ENCODE results near the gene TNNC2. TPM values are rescaled to one million over a fixed set of nuclear protein-coding genes. Genes with fewer than 3 reads are reported as not detected.

The TNNC2 gene
- total and polyA plus RNA-seq, 2 of the 8 experiments (the other 6 are each of a cell fraction or from before 2014, with no cell fraction given) = 5.7 to 7.6 TPM

DNA sequence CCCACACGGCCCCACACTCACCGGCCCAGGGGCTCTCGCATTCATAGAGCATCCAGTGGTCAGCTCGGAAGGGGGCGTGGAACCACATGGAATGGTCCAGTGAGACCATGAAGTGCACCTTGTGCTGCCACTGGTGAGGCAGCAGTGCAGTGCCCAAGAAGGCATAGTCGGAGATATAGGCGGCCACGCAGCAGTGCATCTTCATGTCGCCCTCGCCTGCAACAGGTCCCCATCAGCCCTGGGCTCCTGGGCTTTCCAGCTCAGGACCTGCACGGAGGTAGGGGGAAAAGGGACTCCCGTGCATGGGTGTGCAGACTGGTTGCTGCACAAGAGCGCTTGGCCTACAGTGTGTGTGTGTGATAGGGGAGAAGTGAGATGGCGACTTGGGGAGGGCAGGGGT is 16.4 kb upstream of the TNNC2 start (continued):
- TF ChIP-seq, protein P1, sequence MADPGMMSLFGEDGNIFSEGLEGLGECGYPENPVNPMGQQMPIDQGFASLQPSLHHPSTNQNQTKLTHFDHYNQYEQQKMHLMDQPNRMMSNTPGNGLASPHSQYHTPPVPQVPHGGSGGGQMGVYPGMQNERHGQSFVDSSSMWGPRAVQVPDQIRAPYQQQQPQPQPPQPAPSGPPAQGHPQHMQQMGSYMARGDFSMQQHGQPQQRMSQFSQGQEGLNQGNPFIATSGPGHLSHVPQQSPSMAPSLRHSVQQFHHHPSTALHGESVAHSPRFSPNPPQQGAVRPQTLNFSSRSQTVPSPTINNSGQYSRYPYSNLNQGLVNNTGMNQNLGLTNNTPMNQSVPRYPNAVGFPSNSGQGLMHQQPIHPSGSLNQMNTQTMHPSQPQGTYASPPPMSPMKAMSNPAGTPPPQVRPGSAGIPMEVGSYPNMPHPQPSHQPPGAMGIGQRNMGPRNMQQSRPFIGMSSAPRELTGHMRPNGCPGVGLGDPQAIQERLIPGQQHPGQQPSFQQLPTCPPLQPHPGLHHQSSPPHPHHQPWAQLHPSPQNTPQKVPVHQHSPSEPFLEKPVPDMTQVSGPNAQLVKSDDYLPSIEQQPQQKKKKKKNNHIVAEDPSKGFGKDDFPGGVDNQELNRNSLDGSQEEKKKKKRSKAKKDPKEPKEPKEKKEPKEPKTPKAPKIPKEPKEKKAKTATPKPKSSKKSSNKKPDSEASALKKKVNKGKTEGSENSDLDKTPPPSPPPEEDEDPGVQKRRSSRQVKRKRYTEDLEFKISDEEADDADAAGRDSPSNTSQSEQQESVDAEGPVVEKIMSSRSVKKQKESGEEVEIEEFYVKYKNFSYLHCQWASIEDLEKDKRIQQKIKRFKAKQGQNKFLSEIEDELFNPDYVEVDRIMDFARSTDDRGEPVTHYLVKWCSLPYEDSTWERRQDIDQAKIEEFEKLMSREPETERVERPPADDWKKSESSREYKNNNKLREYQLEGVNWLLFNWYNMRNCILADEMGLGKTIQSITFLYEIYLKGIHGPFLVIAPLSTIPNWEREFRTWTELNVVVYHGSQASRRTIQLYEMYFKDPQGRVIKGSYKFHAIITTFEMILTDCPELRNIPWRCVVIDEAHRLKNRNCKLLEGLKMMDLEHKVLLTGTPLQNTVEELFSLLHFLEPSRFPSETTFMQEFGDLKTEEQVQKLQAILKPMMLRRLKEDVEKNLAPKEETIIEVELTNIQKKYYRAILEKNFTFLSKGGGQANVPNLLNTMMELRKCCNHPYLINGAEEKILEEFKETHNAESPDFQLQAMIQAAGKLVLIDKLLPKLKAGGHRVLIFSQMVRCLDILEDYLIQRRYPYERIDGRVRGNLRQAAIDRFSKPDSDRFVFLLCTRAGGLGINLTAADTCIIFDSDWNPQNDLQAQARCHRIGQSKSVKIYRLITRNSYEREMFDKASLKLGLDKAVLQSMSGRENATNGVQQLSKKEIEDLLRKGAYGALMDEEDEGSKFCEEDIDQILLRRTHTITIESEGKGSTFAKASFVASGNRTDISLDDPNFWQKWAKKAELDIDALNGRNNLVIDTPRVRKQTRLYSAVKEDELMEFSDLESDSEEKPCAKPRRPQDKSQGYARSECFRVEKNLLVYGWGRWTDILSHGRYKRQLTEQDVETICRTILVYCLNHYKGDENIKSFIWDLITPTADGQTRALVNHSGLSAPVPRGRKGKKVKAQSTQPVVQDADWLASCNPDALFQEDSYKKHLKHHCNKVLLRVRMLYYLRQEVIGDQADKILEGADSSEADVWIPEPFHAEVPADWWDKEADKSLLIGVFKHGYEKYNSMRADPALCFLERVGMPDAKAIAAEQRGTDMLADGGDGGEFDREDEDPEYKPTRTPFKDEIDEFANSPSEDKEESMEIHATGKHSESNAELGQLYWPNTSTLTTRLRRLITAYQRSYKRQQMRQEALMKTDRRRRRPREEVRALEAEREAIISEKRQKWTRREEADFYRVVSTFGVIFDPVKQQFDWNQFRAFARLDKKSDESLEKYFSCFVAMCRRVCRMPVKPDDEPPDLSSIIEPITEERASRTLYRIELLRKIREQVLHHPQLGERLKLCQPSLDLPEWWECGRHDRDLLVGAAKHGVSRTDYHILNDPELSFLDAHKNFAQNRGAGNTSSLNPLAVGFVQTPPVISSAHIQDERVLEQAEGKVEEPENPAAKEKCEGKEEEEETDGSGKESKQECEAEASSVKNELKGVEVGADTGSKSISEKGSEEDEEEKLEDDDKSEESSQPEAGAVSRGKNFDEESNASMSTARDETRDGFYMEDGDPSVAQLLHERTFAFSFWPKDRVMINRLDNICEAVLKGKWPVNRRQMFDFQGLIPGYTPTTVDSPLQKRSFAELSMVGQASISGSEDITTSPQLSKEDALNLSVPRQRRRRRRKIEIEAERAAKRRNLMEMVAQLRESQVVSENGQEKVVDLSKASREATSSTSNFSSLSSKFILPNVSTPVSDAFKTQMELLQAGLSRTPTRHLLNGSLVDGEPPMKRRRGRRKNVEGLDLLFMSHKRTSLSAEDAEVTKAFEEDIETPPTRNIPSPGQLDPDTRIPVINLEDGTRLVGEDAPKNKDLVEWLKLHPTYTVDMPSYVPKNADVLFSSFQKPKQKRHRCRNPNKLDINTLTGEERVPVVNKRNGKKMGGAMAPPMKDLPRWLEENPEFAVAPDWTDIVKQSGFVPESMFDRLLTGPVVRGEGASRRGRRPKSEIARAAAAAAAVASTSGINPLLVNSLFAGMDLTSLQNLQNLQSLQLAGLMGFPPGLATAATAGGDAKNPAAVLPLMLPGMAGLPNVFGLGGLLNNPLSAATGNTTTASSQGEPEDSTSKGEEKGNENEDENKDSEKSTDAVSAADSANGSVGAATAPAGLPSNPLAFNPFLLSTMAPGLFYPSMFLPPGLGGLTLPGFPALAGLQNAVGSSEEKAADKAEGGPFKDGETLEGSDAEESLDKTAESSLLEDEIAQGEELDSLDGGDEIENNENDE (IDR thresholded peaks at IDR 0.05; ENCODE audit: insufficient replicate concordance, low read length) = no peak

Data from H1 (cell line).